HEK293 (cell line): ENCODE data around the gene NCAPG.

Experiments
- CTCF ChIA-PET: fragments of 350-600 bp; formaldehyde crosslinking; extraction: SDS; loops from one replicate; lab custom pipeline; 2021; ENCODE audit warnings: antibody characterized with exemption; lab: Yijun Ruan, JAX
- POLR2A ChIA-PET: fragments of 300-600 bp; formaldehyde crosslinking; extraction: SDS; loops from one replicate; lab custom pipeline; 2020; ENCODE audit warnings: antibody characterized with exemption, inconsistent platforms; lab: Yijun Ruan, JAX
- H3K27ac ChIP-seq: fragments of 200-500 bp; sonication (Bioruptor generic); 2 replicates; pipeline ENCODE4 v1.5.1; 2014; ENCODE audit warnings: low read depth, low read length, control low read depth, inconsistent platforms; ENCODE audit errors: extremely low read depth
- H3K36me3 ChIP-seq, 2 experiments: fragments of 200-500 bp in 1 of 2; sonication (Bioruptor generic) in 1 of 2; 1 replicate in 1 of 2; 2 replicates in 1 of 2; pipeline ENCODE4 v1.5.1; 2014 to 2017; ENCODE audit warnings: inconsistent platforms in 2 of 2, low read length in 2 of 2; ENCODE audit not compliant: control insufficient read depth in 2 of 2, insufficient read depth in 1 of 2
- H3K4me1 ChIP-seq: fragments of 200-500 bp; sonication (Bioruptor generic); 2 replicates; pipeline ENCODE4 v1.5.1; 2014; ENCODE audit warnings: mild to moderate bottlenecking, low read length, inconsistent platforms; ENCODE audit not compliant: control insufficient read depth, insufficient read depth
- H3K4me3 ChIP-seq: 2 replicates; pipeline ENCODE4 v1.5.1; 2011; ENCODE audit warnings: low read depth, mild to moderate bottlenecking, control low read depth, low read length, moderate library complexity
- H3K9me3 ChIP-seq: fragments of 200-500 bp; sonication (Bioruptor generic); 2 replicates; pipeline ENCODE4 v1.5.1; 2014; ENCODE audit warnings: low read depth, low read length, inconsistent platforms; ENCODE audit not compliant: control insufficient read depth, insufficient read depth
- EGR2 ChIP-seq: fragments of 450-650 bp; formaldehyde crosslinking; IDR thresholded peaks from 2 replicates; pipeline ENCODE4 v1.5.1; 2016; ENCODE audit warnings: low read depth, missing biosample characterization, missing genetic modification characterization
- SCRT1 ChIP-seq: fragments of 450-650 bp; formaldehyde crosslinking; IDR thresholded peaks from 2 replicates; pipeline ENCODE4 v1.5.1; 2016; ENCODE audit warnings: missing biosample characterization, missing genetic modification characterization, borderline replicate concordance
- SCRT2 ChIP-seq: fragments of 450-650 bp; formaldehyde crosslinking; IDR thresholded peaks from 2 replicates; pipeline ENCODE4 v1.5.1; 2016; ENCODE audit warnings: missing biosample characterization, missing genetic modification characterization
- WT1 ChIP-seq: fragments of 450-650 bp; formaldehyde crosslinking; IDR thresholded peaks from 2 replicates; pipeline ENCODE4 v1.5.1; 2016; ENCODE audit warnings: missing biosample characterization, missing genetic modification characterization
- ZBTB17 ChIP-seq: fragments of 450-650 bp; formaldehyde crosslinking; IDR thresholded peaks from 2 replicates; pipeline ENCODE4 v1.5.1; 2016; ENCODE audit warnings: missing biosample characterization, missing genetic modification characterization
- ZBTB48 ChIP-seq: fragments of 450-650 bp; formaldehyde crosslinking; IDR thresholded peaks from 2 replicates; pipeline ENCODE4 v1.5.1; 2016; ENCODE audit warnings: missing biosample characterization, missing genetic modification characterization
- ZFHX2 ChIP-seq: fragments of 450-650 bp; formaldehyde crosslinking; conservative IDR thresholded peaks from 2 replicates; pipeline ENCODE4 v1.5.1; 2016; ENCODE audit warnings: missing biosample characterization, missing genetic modification characterization
- ZFP37 ChIP-seq: fragments of 450-650 bp; formaldehyde crosslinking; IDR thresholded peaks from 2 replicates; pipeline ENCODE4 v1.5.1; 2016; ENCODE audit warnings: missing biosample characterization, missing genetic modification characterization
- ZFP69B ChIP-seq: fragments of 450-650 bp; formaldehyde crosslinking; IDR thresholded peaks from 2 replicates; pipeline ENCODE4 v1.5.1; 2016; ENCODE audit warnings: missing biosample characterization, missing genetic modification characterization
- ZNF133 ChIP-seq: fragments of 450-650 bp; formaldehyde crosslinking; IDR thresholded peaks from 2 replicates; pipeline ENCODE4 v1.5.1; 2016; ENCODE audit warnings: missing biosample characterization, missing genetic modification characterization
- ZNF157 ChIP-seq: fragments of 450-650 bp; formaldehyde crosslinking; IDR thresholded peaks from 2 replicates; pipeline ENCODE4 v1.5.1; 2016; ENCODE audit warnings: missing biosample characterization, missing genetic modification characterization
- ZNF19 ChIP-seq: fragments of 450-650 bp; formaldehyde crosslinking; IDR thresholded peaks from 2 replicates; pipeline ENCODE4; 2016; ENCODE audit warnings: missing biosample characterization, missing genetic modification characterization, low read depth
- ZNF202 ChIP-seq: fragments of 450-650 bp; formaldehyde crosslinking; IDR thresholded peaks from 2 replicates; pipeline ENCODE4 v1.5.1; 2016; ENCODE audit warnings: missing biosample characterization, missing genetic modification characterization, borderline replicate concordance
- ZNF23 ChIP-seq: fragments of 450-650 bp; formaldehyde crosslinking; IDR thresholded peaks from 2 replicates; pipeline ENCODE4 v1.5.1; 2016; ENCODE audit warnings: missing biosample characterization, missing genetic modification characterization, borderline replicate concordance
- ZNF501 ChIP-seq: fragments of 450-650 bp; formaldehyde crosslinking; IDR thresholded peaks from 2 replicates; pipeline ENCODE4 v1.5.1; 2016; ENCODE audit warnings: missing biosample characterization, missing genetic modification characterization
- ZNF513 ChIP-seq: fragments of 450-650 bp; IDR thresholded peaks from 2 replicates; pipeline ENCODE4 v1.5.1; 2018; ENCODE audit warnings: missing biosample characterization, missing genetic modification characterization
- ZNF549 ChIP-seq: fragments of 450-650 bp; IDR thresholded peaks from 2 replicates; pipeline ENCODE4 v1.5.1; 2018; ENCODE audit warnings: missing biosample characterization, missing genetic modification characterization, mild to moderate bottlenecking, inconsistent platforms, moderate library complexity
- ZNF571 ChIP-seq: fragments of 450-650 bp; formaldehyde crosslinking; IDR thresholded peaks from 2 replicates; pipeline ENCODE4 v1.5.0; 2017; ENCODE audit warnings: missing biosample characterization, missing genetic modification characterization
- ZNF624 ChIP-seq: fragments of 450-650 bp; formaldehyde crosslinking; IDR thresholded peaks from 2 replicates; pipeline ENCODE4 v1.5.1; 2017; ENCODE audit warnings: missing biosample characterization, missing genetic modification characterization
- ZNF626 ChIP-seq: fragments of 450-650 bp; sonication (Bioruptor Pico); formaldehyde crosslinking; IDR thresholded peaks from 2 replicates; pipeline ENCODE4 v1.5.1; 2018; ENCODE audit warnings: missing biosample characterization, missing genetic modification characterization, inconsistent platforms
- ZNF692 ChIP-seq: fragments of 450-650 bp; formaldehyde crosslinking; IDR thresholded peaks from 2 replicates; pipeline ENCODE4 v1.5.1; 2016; ENCODE audit warnings: missing biosample characterization, missing genetic modification characterization
- ZNF76 ChIP-seq: fragments of 450-650 bp; formaldehyde crosslinking; IDR thresholded peaks from 2 replicates; pipeline ENCODE4; 2016; ENCODE audit warnings: low read depth, missing biosample characterization, missing genetic modification characterization, borderline replicate concordance
- ZNF777 ChIP-seq: fragments of 450-650 bp; formaldehyde crosslinking; IDR thresholded peaks from 2 replicates; pipeline ENCODE4 v1.5.1; 2017; ENCODE audit warnings: missing biosample characterization, missing genetic modification characterization, borderline replicate concordance
- ZSCAN16 ChIP-seq: fragments of 450-650 bp; formaldehyde crosslinking; IDR thresholded peaks from 2 replicates; pipeline ENCODE4 v1.5.1; 2016; ENCODE audit warnings: missing biosample characterization, missing genetic modification characterization
- TF ChIP-seq, protein P1 (sequence below): fragments of 450-650 bp; formaldehyde crosslinking; IDR thresholded peaks from 2 replicates; pipeline ENCODE4 v1.5.1; 2016; ENCODE audit warnings: missing biosample characterization, missing genetic modification characterization
- TF ChIP-seq, protein P2 (sequence below): fragments of 450-650 bp; formaldehyde crosslinking; IDR thresholded peaks from 2 replicates; pipeline ENCODE4 v1.5.1; 2016; ENCODE audit warnings: missing biosample characterization, missing genetic modification characterization

NCAPG gene

DNA sequence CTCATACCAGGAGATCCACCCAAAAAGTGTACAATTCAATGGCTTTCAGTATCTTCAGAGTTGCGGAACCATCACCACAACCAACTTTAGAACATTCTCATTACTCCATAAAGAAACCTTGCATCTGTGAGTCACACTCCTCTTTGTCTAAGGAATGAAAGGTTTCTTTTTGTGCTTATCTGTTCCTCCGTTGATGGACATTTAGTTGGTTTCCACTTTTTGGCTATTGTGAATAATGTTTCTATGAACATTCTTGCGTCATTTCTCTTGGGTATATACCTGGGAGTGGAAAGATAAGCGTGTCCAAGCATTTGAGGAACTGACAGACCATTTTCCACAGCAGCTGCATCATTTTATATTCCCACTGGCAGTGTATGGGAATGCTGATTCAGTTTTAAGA lies 39.9 kb upstream of the NCAPG start:
- no peak for TF ChIP-seq ZNF501 (tag by site-specific recombination)
- TF ChIP-seq ZNF692 (tag by site-specific recombination) = no peak
- no peak for TF ChIP-seq ZBTB17 (tag by site-specific recombination)
- no peak for TF ChIP-seq ZNF624 (tag by site-specific recombination)
- no peak for TF ChIP-seq SCRT1
- TF ChIP-seq, protein P1, sequence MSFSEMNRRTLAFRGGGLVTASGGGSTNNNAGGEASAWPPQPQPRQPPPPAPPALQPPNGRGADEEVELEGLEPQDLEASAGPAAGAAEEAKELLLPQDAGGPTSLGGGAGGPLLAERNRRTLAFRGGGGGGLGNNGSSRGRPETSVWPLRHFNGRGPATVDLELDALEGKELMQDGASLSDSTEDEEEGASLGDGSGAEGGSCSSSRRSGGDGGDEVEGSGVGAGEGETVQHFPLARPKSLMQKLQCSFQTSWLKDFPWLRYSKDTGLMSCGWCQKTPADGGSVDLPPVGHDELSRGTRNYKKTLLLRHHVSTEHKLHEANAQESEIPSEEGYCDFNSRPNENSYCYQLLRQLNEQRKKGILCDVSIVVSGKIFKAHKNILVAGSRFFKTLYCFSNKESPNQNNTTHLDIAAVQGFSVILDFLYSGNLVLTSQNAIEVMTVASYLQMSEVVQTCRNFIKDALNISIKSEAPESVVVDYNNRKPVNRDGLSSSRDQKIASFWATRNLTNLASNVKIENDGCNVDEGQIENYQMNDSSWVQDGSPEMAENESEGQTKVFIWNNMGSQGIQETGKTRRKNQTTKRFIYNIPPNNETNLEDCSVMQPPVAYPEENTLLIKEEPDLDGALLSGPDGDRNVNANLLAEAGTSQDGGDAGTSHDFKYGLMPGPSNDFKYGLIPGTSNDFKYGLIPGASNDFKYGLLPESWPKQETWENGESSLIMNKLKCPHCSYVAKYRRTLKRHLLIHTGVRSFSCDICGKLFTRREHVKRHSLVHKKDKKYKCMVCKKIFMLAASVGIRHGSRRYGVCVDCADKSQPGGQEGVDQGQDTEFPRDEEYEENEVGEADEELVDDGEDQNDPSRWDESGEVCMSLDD (tag by site-specific recombination) = no peak
- no peak for TF ChIP-seq ZSCAN16 (tag by site-specific recombination)
- TF ChIP-seq WT1 (tag by site-specific recombination) = no peak
- TF ChIP-seq ZFP69B (tag by site-specific recombination) = no peak
- TF ChIP-seq ZNF626 = no peak
- TF ChIP-seq ZNF19 (tag by site-specific recombination) = no peak
- TF ChIP-seq, protein P2, sequence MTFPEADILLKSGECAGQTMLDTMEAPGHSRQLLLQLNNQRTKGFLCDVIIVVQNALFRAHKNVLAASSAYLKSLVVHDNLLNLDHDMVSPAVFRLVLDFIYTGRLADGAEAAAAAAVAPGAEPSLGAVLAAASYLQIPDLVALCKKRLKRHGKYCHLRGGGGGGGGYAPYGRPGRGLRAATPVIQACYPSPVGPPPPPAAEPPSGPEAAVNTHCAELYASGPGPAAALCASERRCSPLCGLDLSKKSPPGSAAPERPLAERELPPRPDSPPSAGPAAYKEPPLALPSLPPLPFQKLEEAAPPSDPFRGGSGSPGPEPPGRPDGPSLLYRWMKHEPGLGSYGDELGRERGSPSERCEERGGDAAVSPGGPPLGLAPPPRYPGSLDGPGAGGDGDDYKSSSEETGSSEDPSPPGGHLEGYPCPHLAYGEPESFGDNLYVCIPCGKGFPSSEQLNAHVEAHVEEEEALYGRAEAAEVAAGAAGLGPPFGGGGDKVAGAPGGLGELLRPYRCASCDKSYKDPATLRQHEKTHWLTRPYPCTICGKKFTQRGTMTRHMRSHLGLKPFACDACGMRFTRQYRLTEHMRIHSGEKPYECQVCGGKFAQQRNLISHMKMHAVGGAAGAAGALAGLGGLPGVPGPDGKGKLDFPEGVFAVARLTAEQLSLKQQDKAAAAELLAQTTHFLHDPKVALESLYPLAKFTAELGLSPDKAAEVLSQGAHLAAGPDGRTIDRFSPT (tag by site-specific recombination) = no peak
- no peak for TF ChIP-seq ZNF513 (tag by site-specific recombination)
- TF ChIP-seq ZNF133 (tag by site-specific recombination) = no peak
- no peak for TF ChIP-seq ZNF157
- TF ChIP-seq ZBTB48 = no peak
- no peak for TF ChIP-seq EGR2
- TF ChIP-seq ZNF571 (tag by site-specific recombination) = no peak
- TF ChIP-seq, all 188 proteins: peak for 0
- no peak overlapping the region for H3K27ac ChIP-seq
- POLR2A ChIA-PET = no interaction called here
- H3K36me3 ChIP-seq = no peaks in the 10 kb centered on the region
- H3K9me3 ChIP-seq = no peaks in the 10 kb centered on the region
- no peaks in the 10 kb centered on the region for H3K4me1 ChIP-seq
- H3K4me3 ChIP-seq = no peak overlapping the region
- CTCF ChIA-PET = no interaction called here

- Histone ChIP-seq H3K36me3 (no peaks in the 10 kb centered on the region), H3K4me3 (no peak overlapping the region), H3K9me3 (no peaks in the 10 kb centered on the region), H3K27ac (no peak overlapping the region), H3K4me1 (no peaks in the 10 kb centered on the region)
- TF ChIP-seq ZNF549 (peak; percentile 69; the same call in 1 of the 2 replicates), ZNF76 (tag by site-specific recombination) (no peak), ZFP37 (tag by site-specific recombination) (no peak), ZNF23 (no peak), ZFP69B (tag by site-specific recombination) (no peak), ZBTB17 (tag by site-specific recombination) (no peak), ZNF202 (no peak), SCRT2 (tag by site-specific recombination) (peak; percentile 80), ZFHX2 (no peak), ZNF777 (tag by site-specific recombination) (no peak)
- ChIA-PET POLR2A (no interaction called here), CTCF (no interaction called here)
These were observed 39.4 kb upstream of the NCAPG start for GRCh38 chr4:17771284-17771908.
